VCaP (cell line): ENCODE results near the gene CCDC192.

Experiments
- H3K27ac ChIP-seq: fragments of 450-650 bp; 2 replicates; pipeline ENCODE4 v1.5.1; 2017
- CTCF ChIP-seq: fragments of 450-650 bp; conservative IDR thresholded peaks from 2 replicates; pipeline ENCODE4 v1.5.1; 2017; ENCODE audit warnings: mild to moderate bottlenecking, moderate library complexity

The CCDC192 gene

GRCh38 chr5:127892467-127893207, 189.4 kb downstream of the CCDC192 start:
- no peak for TF ChIP-seq CTCF
- H3K27ac ChIP-seq: peak overlapping the region; percentile 45

GRCh38 chr5:127893232-127893631, 190.0 kb downstream of the CCDC192 start:
- no peak for TF ChIP-seq CTCF
- H3K27ac ChIP-seq: peak overlapping the region; percentile 45

DNA sequence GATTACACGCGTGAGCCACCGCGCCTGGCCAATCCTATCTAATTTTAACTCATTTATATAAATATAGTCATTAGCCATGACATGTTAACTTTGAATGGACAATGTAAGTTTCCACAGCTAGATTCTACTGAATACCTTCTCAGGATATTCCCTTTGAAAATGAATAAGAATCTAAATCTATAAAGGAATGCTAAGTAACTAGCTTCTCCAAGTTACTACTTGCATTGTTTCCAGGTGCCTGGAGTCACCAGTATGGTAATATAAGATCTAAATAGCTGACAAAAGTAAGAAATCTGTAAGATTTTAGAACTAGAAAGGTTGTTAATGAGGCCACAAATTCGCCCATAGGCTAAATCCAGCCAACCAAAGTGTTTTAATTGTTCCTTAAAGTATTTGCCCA, 191.3 kb downstream of the CCDC192 start:
- TF ChIP-seq CTCF: no peak
- H3K27ac ChIP-seq: no peak overlapping the region

DNA sequence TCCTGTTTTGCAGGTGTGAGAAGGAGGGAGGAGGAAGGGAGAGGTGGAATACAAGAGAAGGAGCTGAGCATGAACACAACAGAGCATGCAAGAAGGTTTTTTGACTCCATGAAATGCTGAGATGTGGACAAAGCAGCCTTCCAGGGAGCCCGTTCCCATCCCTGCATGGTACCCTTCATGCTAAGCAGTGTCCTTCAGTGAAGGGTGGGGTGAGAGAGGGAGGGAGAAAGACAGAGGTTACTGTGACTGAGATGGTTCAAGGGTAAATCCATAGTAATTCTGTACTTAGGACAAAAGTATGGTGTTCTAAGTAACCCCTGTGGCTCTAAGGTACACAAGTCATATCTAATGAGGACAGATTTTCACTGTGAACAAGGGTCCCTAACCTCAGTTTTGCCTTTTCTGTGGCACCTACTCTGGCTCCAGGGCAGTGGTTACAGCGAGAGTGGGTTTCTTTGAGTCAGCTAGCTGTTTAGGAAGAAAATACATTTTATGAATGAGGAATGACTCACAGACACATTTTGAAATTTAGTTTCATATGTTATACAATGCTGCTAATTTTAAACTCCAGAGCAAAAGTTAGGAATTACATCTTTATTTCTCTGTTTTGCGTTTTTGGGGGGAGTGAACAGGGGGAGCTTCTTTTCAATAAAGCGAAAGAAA, 195.5 kb downstream of the CCDC192 start:
- no peak for TF ChIP-seq CTCF
- peak overlapping the region; percentile 31 for H3K27ac ChIP-seq

- TF ChIP-seq CTCF: no peak
- peak overlapping the region; percentile 31 for H3K27ac ChIP-seq
Observed at GRCh38 chr5:127899214-127899610, 196.0 kb downstream of the CCDC192 start.

GRCh38 chr5:127906562-127907204, 203.5 kb downstream of the CCDC192 start:
- H3K27ac ChIP-seq: no peak overlapping the region
- no peak for TF ChIP-seq CTCF

GRCh38 chr5:127907907-127908306, 204.7 kb downstream of the CCDC192 start:
- H3K27ac ChIP-seq: peak overlapping the region; percentile 87; the same call in 1 of the 2 replicates
- TF ChIP-seq CTCF: no peak
